Dermis microvascular lymphatic vessel endothelial cell (primary cell): ENCODE data around the gene FETUB. TPM values are rescaled to one million over a fixed set of nuclear protein-coding genes. Genes with fewer than 3 reads are reported as not detected.
"Not testable (repeated sequence)": the region's sequence is repeated elsewhere in the genome, so short reads cannot be mapped to it uniquely, and the experiment has no call there.

Source experiments
- DNase-seq, 2 donors: peaks; one replicate each; pipeline versions ENCODE4 v3.0.0 to v3.0.0-alpha.2; 2010; ENCODE audit warnings: low read depth in 2 of 2
- total RNA-seq: library from RNA; depleted of rRNA; stranded (reverse); fragments of >200 nt; gene quantifications from 2 replicates; pipeline ENCODE4 v1.2.1, GENCODE V29; 2014

The FETUB gene
- total RNA-seq, 1 donor from 2014 or later, result not detected

DNA sequence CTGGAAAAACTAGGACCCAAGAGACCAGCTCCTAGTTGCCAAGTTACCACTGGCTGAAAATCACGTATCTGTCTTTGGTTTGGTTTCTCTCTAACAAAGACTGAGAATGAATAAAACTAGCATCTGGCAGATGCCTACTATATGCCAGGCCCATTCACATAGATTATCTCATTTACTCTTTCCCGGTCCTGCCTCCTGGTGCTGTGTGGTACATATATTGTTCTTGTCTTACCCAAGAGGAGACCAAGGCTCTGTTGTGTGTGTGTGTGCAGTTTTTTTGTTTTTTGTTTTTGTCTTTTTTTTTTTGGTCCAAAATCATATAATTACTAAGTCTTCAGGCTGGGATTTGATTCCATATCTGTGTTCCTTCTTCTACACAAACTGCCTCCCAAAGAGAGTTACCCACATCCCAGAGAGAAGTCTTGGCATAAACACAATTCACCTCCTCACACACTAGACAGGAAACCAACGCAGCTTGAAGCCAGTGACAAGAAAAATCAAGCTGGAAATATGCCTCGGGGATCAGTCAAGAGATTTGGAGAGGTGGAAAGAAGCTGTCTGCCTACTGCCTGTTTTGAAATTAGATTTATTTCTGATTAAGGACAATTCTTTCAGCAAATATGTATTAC, 26.4 kb upstream of the FETUB start:
- no peak for DNase-seq

DNA sequence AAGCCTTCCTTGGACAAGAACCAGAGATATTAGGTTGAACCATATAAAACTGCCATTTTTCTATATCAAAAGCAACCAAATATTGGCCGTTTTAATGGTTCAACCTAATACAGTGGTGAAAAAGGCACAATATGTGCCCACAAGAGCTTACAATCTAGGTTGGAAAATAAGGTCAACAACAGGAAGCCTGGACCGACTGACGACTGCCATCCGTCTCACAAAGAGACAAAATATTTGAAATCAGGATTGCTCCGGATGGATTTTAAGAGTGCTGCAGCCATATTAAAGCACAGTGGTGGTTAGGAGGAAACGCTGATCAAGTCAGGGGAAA, 26.0 kb upstream of the FETUB start:
- peak; percentile 4 to 29 for DNase-seq

DNA sequence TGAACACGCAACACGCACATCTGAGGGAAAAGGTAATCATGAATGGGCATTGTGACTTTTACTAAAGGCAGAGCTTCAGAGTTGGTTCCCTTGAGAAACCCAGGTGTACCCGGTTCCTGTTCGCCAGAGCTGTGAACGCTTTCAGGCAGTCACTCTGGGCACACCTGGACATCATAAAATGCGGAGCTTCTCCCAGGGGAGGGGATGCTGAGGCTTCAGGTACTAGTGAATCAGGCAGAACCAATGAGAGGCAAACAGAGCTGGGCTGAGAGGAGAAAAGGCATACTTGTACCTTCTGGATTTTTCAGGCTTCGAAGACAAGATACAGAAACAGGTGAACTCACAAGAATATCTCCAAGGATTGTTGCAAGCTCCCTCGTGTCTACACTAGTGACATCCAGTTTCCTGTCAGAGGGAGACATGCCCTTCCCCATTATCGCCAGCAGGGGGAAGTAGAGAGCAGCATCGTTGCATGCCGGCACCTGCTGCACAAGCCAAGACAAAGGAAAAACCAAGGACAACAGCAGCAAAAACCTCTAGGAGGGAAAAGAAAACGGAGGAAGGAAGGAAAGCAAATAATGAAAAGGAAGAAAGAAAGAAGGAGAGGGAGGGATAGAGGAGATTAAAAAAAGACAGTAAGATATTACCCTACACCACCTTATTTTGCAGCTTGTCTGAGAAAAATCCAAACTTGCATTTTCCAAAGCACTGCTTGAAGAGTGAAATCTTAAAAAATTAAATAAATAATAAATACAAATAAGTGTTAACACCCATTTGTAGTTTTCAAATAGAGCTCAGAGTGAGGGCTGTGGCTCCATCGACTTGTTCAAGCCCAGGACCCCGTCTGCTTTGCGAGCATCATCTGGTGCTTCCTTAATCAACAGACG, 25.4 kb upstream of the FETUB start:
- DNase-seq, result peak; percentile 35 to 62

DNA sequence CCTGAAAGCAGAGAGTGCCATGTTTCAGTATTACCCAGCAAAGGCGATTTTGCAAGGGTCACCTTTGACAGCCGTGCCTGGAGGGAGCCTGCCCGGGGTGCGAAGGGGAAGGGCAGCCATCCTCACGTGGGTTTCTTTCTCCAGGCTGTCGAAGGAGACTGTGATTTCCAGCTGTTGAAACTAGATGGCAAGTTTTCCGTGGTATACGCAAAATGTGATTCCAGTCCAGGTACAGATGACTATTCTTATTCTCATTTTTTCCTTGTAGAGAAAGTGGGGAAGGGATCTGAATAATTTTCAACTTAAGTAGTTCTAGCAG, 23.9 kb upstream of the FETUB start:
- no peak for DNase-seq

GRCh38 chr3:186617036-186617946, 22.9 kb upstream of the FETUB start:
- peak; percentile 44 to 75 for DNase-seq

GRCh38 chr3:186618318-186618938, 21.8 kb upstream of the FETUB start:
- DNase-seq, result no peak

- DNase-seq, result no peak
Measured at GRCh38 chr3:186619787-186620212, 20.4 kb upstream of the FETUB start.

- no peak for DNase-seq
Measured at GRCh38 chr3:186620213-186621092, 19.7 kb upstream of the FETUB start.

- DNase-seq, result no peak
Measured at GRCh38 chr3:186621894-186622650, 18.1 kb upstream of the FETUB start.

GRCh38 chr3:186622651-186623310, 17.4 kb upstream of the FETUB start:
- no peak for DNase-seq

GRCh38 chr3:186624598-186624997, 15.6 kb upstream of the FETUB start:
- no peak for DNase-seq

- no peak for DNase-seq
Measured at GRCh38 chr3:186625600-186626042, 14.6 kb upstream of the FETUB start.

DNA sequence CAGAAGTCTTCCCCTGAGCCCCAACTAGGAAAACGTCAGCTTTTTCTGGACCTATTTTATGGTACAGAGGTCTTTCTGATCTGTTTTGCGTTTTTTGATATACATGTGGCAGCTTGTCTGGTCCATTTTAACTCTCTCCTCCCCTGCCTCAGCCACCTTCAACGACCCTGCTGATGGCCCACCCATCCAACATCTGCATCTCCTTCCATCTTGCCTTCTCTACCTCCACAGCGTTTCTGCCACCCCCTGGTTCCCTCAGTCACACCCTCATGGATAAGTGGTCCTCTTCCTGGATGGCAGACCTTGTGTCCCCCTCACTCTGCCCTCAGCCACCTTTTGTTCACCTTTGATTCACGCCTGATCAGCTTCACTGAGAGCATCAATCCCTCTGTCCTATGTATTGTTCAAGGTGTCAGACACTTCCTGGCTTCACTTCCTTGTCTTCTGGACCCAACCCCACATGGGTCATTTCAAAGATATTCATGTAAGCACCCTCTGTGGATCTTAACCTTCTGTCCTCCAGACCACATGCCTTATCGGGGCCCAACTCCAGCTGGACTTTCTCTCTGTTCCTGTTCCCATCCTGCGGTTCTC, 13.8 kb upstream of the FETUB start:
- no peak for DNase-seq

- DNase-seq, result no peak
Measured at GRCh38 chr3:186627852-186628414, 12.3 kb upstream of the FETUB start.

DNA sequence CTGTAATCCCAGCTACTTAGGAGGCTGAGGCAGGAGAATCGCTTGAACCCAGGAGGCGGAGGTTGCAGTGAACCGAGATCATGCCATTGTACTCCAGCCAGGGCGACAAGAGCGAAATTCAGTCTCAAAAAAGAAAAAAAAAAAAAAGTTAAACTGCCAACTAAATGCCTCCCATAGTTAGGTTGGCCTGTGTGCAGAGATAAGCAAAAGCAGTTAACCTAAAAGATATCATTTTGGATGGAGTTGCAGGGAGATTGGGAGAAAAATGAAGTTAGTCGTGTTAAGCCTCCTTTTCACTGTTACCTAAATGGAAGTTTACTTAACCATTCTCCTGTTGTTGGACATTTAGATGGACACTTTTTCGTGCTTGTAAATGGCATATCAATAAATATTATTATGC, 11.4 kb upstream of the FETUB start:
- DNase-seq, result no peak

DNA sequence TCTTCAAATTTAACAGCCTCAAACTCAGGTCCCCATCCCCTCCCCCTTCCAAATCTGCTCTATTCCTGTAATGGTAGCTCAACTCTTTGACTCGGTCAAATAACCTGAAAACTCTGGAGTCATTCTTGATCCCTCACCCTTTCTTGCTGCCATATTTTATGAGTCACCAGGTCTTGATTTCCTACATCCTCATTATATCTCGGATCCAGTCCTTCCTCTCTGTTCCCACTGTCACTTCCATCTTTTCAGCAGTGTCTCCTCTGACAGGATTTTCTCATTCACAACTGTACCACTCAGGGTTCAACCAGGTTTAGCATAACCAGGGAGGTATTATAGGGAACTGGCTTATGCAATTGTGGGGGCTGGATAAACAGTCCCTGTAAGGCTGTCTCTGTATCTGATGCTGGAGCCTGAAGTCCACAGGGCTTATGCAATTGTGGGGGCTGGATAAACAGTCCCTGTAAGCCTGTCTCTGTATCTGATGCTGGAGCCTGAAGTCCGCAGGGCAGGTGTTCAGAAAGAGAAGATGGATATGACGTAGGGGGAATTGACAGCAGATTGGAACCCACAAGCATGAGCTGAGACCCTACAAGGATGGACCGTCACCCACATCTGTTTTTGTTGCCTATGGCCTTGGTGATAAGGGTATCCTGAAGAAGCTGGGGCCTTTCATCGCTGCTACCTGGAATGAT, 9.1 kb upstream of the FETUB start:
- no peak for DNase-seq

DNA sequence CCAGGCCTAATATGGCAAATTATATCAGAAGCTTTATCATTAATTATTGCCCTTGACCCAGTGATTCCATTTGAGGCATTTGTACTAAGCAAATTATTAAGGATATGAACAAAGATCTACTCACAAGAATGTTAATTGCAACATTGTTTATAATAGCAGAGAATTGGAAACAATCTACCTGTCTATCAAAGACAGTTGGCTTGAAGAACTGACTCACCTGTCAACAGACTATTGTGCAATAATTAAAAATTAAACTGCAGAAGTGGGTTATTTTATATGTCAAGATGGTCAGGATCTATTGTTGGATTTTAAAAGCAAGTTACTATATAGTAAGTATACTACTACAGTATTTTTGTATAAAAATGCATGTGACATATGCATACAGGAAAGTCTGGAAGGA, 6.7 kb upstream of the FETUB start:
- DNase-seq, result no peak

DNA sequence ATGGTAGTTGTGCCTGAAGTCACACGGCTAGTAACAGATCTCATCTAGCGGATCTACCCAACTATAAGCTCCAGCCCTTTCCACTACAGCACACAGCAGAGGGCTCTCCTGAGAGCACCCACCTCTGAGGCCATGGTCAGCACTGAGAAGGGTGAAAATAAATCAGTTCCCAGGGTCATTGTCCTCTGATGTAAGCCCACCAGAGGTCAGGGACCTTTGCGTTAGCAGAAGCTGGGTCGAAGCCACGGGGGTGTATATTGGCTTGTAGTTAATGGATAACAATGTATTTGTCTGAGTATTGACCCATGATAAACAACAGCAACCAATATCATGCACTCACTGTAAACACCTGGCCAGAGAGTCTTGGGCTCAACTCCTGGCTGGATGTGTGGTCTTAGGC, 6.0 kb upstream of the FETUB start:
- not testable (repeated sequence) for DNase-seq
